ENCODE results near the gene CHST6.
"Not testable (repeated sequence)": the region's sequence is repeated elsewhere in the genome, so short reads cannot be mapped to it uniquely, and the experiment has no call there.

Gene CHST6

GRCh38 chr16:75501359-75501758, 6.1 kb upstream of the CHST6 start:
- no peaks in the 10 kb centered on the region for H3K9me3 ChIP-seq (ENCODE audit: insufficient read depth, low read length)
- H2AFZ ChIP-seq (ENCODE audit: low read depth, low read length): no peak overlapping the region
- H3K27ac ChIP-seq (ENCODE audit: low read length): no peak overlapping the region
- H3K4me3 ChIP-seq (ENCODE audit: low read length): no peak overlapping the region
- TF ChIP-seq CTCF (IDR thresholded peaks at IDR 0.05; ENCODE audit: low read depth, low read length) (no peak), EZH2phosphoT487 (IDR thresholded peaks at IDR 0.05; ENCODE audit: low read depth) (no peak)
- H3K27me3 ChIP-seq (ENCODE audit: low read depth, low read length): peaks cover 4% of the 10 kb centered on the region; the same call in 1 of the 2 replicates
- H3K9ac ChIP-seq (ENCODE audit: low read length): no peak overlapping the region
- no peaks in the 10 kb centered on the region for H3K36me3 ChIP-seq (replicated peaks; ENCODE audit: low read depth, low read length)
- H3K4me1 ChIP-seq (ENCODE audit: low read length): no peaks in the 10 kb centered on the region
- H3K4me2 ChIP-seq (ENCODE audit: low read length): no peak overlapping the region
- no peaks in the 10 kb centered on the region for H3K79me2 ChIP-seq (ENCODE audit: low read length)
- no peaks in the 10 kb centered on the region for H4K20me1 ChIP-seq (ENCODE audit: insufficient read depth, low read length)

GRCh38 chr16:75498605-75499322, 3.5 kb upstream of the CHST6 start:
- not testable (repeated sequence) for H3K79me2 ChIP-seq (ENCODE audit: low read length); H4K20me1 ChIP-seq (ENCODE audit: insufficient read depth, low read length); H3K4me3 ChIP-seq (ENCODE audit: low read length); H3K4me1 ChIP-seq (ENCODE audit: low read length); H3K9ac ChIP-seq (ENCODE audit: low read length); H3K4me2 ChIP-seq (ENCODE audit: low read length); H2AFZ ChIP-seq (ENCODE audit: low read depth, low read length); H3K36me3 ChIP-seq (replicated peaks; ENCODE audit: low read depth, low read length); H3K27me3 ChIP-seq (ENCODE audit: low read depth, low read length); H3K9me3 ChIP-seq (ENCODE audit: insufficient read depth, low read length); H3K27ac ChIP-seq (ENCODE audit: low read length)

- H3K4me1 ChIP-seq (ENCODE audit: low read length): no peaks in the 10 kb centered on the region
- H3K36me3 ChIP-seq (replicated peaks; ENCODE audit: low read depth, low read length): no peaks in the 10 kb centered on the region
- no peak for TF ChIP-seq EZH2phosphoT487 (IDR thresholded peaks at IDR 0.05; ENCODE audit: low read depth)
- TF ChIP-seq CTCF (IDR thresholded peaks at IDR 0.05; ENCODE audit: low read depth, low read length): no peak
- H3K9ac ChIP-seq (ENCODE audit: low read length): no peak overlapping the region
- no peak overlapping the region for H2AFZ ChIP-seq (ENCODE audit: low read depth, low read length)
- H4K20me1 ChIP-seq (ENCODE audit: insufficient read depth, low read length): no peaks in the 10 kb centered on the region
- H3K4me2 ChIP-seq (ENCODE audit: low read length): no peak overlapping the region
- no peaks in the 10 kb centered on the region for H3K27me3 ChIP-seq (ENCODE audit: low read depth, low read length)
- H3K9me3 ChIP-seq (ENCODE audit: insufficient read depth, low read length): no peaks in the 10 kb centered on the region
- H3K79me2 ChIP-seq (ENCODE audit: low read length): no peaks in the 10 kb centered on the region
- no peak overlapping the region for H3K27ac ChIP-seq (ENCODE audit: low read length)
- H3K4me3 ChIP-seq (ENCODE audit: low read length): no peak overlapping the region
Measured at GRCh38 chr16:75497558-75497957, 2.3 kb upstream of the CHST6 start.

- H4K20me1 ChIP-seq (ENCODE audit: insufficient read depth, low read length): no peaks in the 10 kb centered on the region
- H2AFZ ChIP-seq (ENCODE audit: low read depth, low read length): no peak overlapping the region
- H3K27ac ChIP-seq (ENCODE audit: low read length): no peak overlapping the region
- H3K36me3 ChIP-seq (replicated peaks; ENCODE audit: low read depth, low read length): no peaks in the 10 kb centered on the region
- H3K9ac ChIP-seq (ENCODE audit: low read length): no peak overlapping the region
- no peak overlapping the region for H3K4me3 ChIP-seq (ENCODE audit: low read length)
- no peaks in the 10 kb centered on the region for H3K79me2 ChIP-seq (ENCODE audit: low read length)
- no peak overlapping the region for H3K4me2 ChIP-seq (ENCODE audit: low read length)
- no peak for TF ChIP-seq EZH2phosphoT487 (IDR thresholded peaks at IDR 0.05; ENCODE audit: low read depth)
- TF ChIP-seq CTCF (IDR thresholded peaks at IDR 0.05; ENCODE audit: low read depth, low read length): no peak
- no peaks in the 10 kb centered on the region for H3K4me1 ChIP-seq (ENCODE audit: low read length)
- H3K27me3 ChIP-seq (ENCODE audit: low read depth, low read length): no peaks in the 10 kb centered on the region
- H3K9me3 ChIP-seq (ENCODE audit: insufficient read depth, low read length): no peaks in the 10 kb centered on the region
Measured at GRCh38 chr16:75494661-75495075, 573 bp downstream of the CHST6 start.

Measured in OCI-LY3 (cell line).